HG02852 (cell line): ENCODE measurements around the gene FAM32A.

Experiments
- ATAC-seq: cut with Tn5 transposase; IDR thresholded peaks from one replicate; pipeline ENCODE4 v1.9.1; 2021; ENCODE audit warnings: mild to moderate bottlenecking, moderate library complexity; ENCODE audit not compliant: unreplicated experiment

Gene FAM32A

GRCh38 chr19:16200038-16201010 lies 15.1 kb downstream of the FAM32A start:
- ATAC-seq: no peak

GRCh38 chr19:16201011-16201391 lies 15.8 kb downstream of the FAM32A start:
- no peak for ATAC-seq

GRCh38 chr19:16202320-16203255 lies 17.4 kb downstream of the FAM32A start:
- ATAC-seq: no peak

GRCh38 chr19:16203256-16204004 lies 18.2 kb downstream of the FAM32A start:
- no peak for ATAC-seq

- no peak for ATAC-seq
These were observed 18.7 kb downstream of the FAM32A start for GRCh38 chr19:16204005-16204294.

GRCh38 chr19:16205205-16206045 lies 20.2 kb downstream of the FAM32A start:
- no peak for ATAC-seq

- no peak for ATAC-seq
These were observed 20.9 kb downstream of the FAM32A start for GRCh38 chr19:16206046-16206605.

- no peak for ATAC-seq
These were observed 21.4 kb downstream of the FAM32A start for GRCh38 chr19:16206637-16207036.

GRCh38 chr19:16207063-16207462 lies 21.9 kb downstream of the FAM32A start:
- no peak for ATAC-seq

- no peak for ATAC-seq
These were observed 22.3 kb downstream of the FAM32A start for GRCh38 chr19:16207490-16208025.

- ATAC-seq: no peak
These were observed 23.0 kb downstream of the FAM32A start for GRCh38 chr19:16208064-16208759.

GRCh38 chr19:16208847-16209665 lies 23.8 kb downstream of the FAM32A start:
- ATAC-seq: no peak

- no peak for ATAC-seq
These were observed 25.0 kb downstream of the FAM32A start for GRCh38 chr19:16210168-16210567.

- ATAC-seq: no peak
These were observed 27.9 kb downstream of the FAM32A start for GRCh38 chr19:16213076-16213475.

- no peak for ATAC-seq
These were observed 31.8 kb downstream of the FAM32A start for GRCh38 chr19:16216744-16217670.

GRCh38 chr19:16217716-16218451 lies 32.7 kb downstream of the FAM32A start:
- no peak for ATAC-seq
